Measurements from ENCODE around the gene TFDP1. TPM values are rescaled to one million over a fixed set of nuclear protein-coding genes. Genes with fewer than 3 reads are reported as not detected.

TFDP1 gene
- polyA plus RNA-seq, 1 of the 3 experiments (the other 2 are of a cell fraction): 76.7 TPM

DNA sequence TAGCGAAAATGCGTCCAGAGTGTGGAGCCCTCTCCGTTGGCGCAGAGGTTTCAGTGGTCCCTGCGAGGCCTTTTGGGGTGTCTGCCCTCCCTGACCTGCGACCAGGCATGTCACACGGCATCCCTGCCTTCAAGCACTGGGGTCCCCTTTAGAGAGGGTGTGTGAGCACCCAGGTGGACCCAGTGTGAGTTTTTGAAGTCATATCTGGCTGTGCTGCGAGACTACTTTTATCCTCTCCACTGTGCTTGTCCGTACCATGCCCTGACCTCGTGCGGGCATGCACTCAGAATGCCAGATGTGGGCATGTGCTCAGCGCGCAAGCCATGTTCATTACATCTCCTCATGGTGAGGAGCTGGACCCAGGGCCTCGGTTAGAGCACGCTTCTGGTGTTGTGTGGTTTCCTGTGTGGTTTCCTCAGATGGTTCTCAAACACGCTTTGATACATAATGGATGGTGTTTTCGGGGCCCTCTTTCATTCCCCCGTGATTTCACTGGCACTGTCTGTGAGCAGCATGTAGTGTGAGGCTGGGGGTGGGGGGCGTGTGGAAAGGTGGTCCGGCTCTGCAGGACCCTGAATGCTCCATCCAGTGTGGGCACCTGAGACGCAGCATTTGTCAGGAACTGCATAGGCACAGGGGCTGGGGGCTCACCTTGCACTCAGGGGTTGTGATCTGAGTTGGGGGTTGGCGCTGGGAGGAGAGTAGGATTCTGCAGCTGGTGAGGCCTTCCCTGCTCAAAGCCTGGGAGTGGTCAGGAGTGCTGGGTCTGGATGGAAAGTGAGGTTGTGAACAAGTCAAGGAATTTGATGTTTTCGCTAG is 2.3 kb downstream of the TFDP1 start:
- Histone ChIP-seq H3K36me3 (replicated peaks in 1 of 2; ENCODE audit: control insufficient read depth in 1 of 2, insufficient read depth in 2 of 2, low read length in 1 of 2) (peaks cover 0 to 19% of the 10 kb centered on the region in 2 experiments), H3K9ac (no peak overlapping the region), H3K27ac (ENCODE audit: low read depth in 2 of 2, low read length in 1 of 2) (no peak overlapping the region), H2AFZ (ENCODE audit: low read depth) (no peak overlapping the region), H3K27me3 (ENCODE audit: insufficient read depth) (no peaks in the 10 kb centered on the region), H3K9me2 (no peaks in the 10 kb centered on the region), H4K20me1 (ENCODE audit: insufficient read depth) (peaks cover 37% of the 10 kb centered on the region), H3K79me2 (ENCODE audit: insufficient read depth) (peaks cover 59% of the 10 kb centered on the region), H3K4me1 (ENCODE audit: control insufficient read depth in 1 of 2, insufficient read depth in 2 of 2, low read depth in 1 of 2, low read length in 1 of 2) (peaks cover 9 to 10% of the 10 kb centered on the region in 2 experiments; a peak in 3 of 4 replicates), H3F3A (replicated peaks; ENCODE audit: insufficient read depth) (peaks cover 14% of the 10 kb centered on the region), H3K9me3 (no peaks in the 10 kb centered on the region), H3K4me2 (no peak overlapping the region), H3K4me3 (ENCODE audit: low read depth in 2 of 2, low read length in 1 of 2) (no peak overlapping the region)
- TF ChIP-seq POLR2AphosphoS5 (IDR thresholded peaks at IDR 0.05; ENCODE audit: low read depth, low read length): no peak
- no peak for TF ChIP-seq RXRA (IDR thresholded peaks at IDR 0.05; ENCODE audit: borderline replicate concordance, low read depth)
- TF ChIP-seq, protein P1, sequence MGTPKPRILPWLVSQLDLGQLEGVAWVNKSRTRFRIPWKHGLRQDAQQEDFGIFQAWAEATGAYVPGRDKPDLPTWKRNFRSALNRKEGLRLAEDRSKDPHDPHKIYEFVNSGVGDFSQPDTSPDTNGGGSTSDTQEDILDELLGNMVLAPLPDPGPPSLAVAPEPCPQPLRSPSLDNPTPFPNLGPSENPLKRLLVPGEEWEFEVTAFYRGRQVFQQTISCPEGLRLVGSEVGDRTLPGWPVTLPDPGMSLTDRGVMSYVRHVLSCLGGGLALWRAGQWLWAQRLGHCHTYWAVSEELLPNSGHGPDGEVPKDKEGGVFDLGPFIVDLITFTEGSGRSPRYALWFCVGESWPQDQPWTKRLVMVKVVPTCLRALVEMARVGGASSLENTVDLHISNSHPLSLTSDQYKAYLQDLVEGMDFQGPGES (IDR thresholded peaks at IDR 0.05; ENCODE audit: low read depth, low read length): no peak
- DNase-seq: no peak
- POLR2A ChIA-PET: no interaction called here
- WGBS (ENCODE audit: low lambda C conversion rate): 97% methylated on average over 20 of the region's 23 CpGs
- CTCF ChIA-PET: interaction anchor here (0.6 to 1.4 kb wide), 4 partner anchors 24 to 136 kb away, joined by 3 to 4 read pairs (median 3); no protein-coding TSS in a partner anchor

- Histone ChIP-seq H4K20me1 (ENCODE audit: insufficient read depth) (peaks cover 54% of the 10 kb centered on the region), H3K4me3 (ENCODE audit: low read depth in 2 of 2, low read length in 1 of 2) (no peak overlapping the region), H3K36me3 (replicated peaks in 1 of 2; ENCODE audit: control insufficient read depth in 1 of 2, insufficient read depth in 2 of 2, low read length in 1 of 2) (peaks cover 0 to 20% of the 10 kb centered on the region in 2 experiments), H3K9me3 (no peaks in the 10 kb centered on the region), H2AFZ (ENCODE audit: low read depth) (no peak overlapping the region), H3K79me2 (ENCODE audit: insufficient read depth) (peaks cover 75% of the 10 kb centered on the region), H3K4me1 (ENCODE audit: control insufficient read depth in 1 of 2, insufficient read depth in 2 of 2, low read depth in 1 of 2, low read length in 1 of 2) (peaks cover 9 to 10% of the 10 kb centered on the region in 2 experiments; a peak in 3 of 4 replicates), H3K27me3 (ENCODE audit: insufficient read depth) (no peaks in the 10 kb centered on the region), H3K27ac (ENCODE audit: low read depth in 2 of 2, low read length in 1 of 2) (no peak overlapping the region), H3K9ac (no peak overlapping the region), H3F3A (replicated peaks; ENCODE audit: insufficient read depth) (peaks cover 13% of the 10 kb centered on the region), H3K4me2 (no peak overlapping the region), H3K9me2 (no peaks in the 10 kb centered on the region)
- TF ChIP-seq GATA2 (CRISPR knock-in tag; IDR thresholded peaks at IDR 0.05) (no peak), MEF2A (IDR thresholded peaks at IDR 0.05; ENCODE audit: borderline replicate concordance, low read depth) (no peak), SIN3A (IDR thresholded peaks at IDR 0.05; ENCODE audit: borderline replicate concordance, low read depth, low read length) (no peak), FOXM1 (IDR thresholded peaks at IDR 0.05; ENCODE audit: low read depth) (no peak), ELF1 (IDR thresholded peaks at IDR 0.05) (no peak), YY1 (IDR thresholded peaks at IDR 0.05; ENCODE audit: low read depth) (no peak), ZBTB33 (IDR thresholded peaks at IDR 0.05; ENCODE audit: borderline replicate concordance, low read depth) (no peak), EP300 (IDR thresholded peaks at IDR 0.05; ENCODE audit: borderline replicate concordance in 1 of 2, low read depth in 1 of 2, low read length in 1 of 2) (no peak)
- TF ChIP-seq, protein P2, sequence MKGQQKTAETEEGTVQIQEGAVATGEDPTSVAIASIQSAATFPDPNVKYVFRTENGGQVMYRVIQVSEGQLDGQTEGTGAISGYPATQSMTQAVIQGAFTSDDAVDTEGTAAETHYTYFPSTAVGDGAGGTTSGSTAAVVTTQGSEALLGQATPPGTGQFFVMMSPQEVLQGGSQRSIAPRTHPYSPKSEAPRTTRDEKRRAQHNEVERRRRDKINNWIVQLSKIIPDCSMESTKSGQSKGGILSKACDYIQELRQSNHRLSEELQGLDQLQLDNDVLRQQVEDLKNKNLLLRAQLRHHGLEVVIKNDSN (IDR thresholded peaks at IDR 0.05; ENCODE audit: borderline replicate concordance, low read depth): no peak
- 97% methylated on average over 6 of the region's 6 CpGs for WGBS (ENCODE audit: low lambda C conversion rate)
- ChIA-PET POLR2A (no interaction called here), CTCF (no interaction called here)
- DNase-seq: no peak
Observed at GRCh38 chr13:113588394-113589111, 4.0 kb downstream of the TFDP1 start.

Data from SK-N-SH (cell line).